ENCODE data around the gene SLC25A48. TPM values are rescaled to one million over a fixed set of nuclear protein-coding genes. Genes with fewer than 3 reads are reported as not detected.

Gene SLC25A48
- total RNA-seq, 2 experiments from 2014 or later = not detected

- POLR2A ChIA-PET = no interaction called here
Measured at GRCh38 chr5:135881819-135882218, 47.4 kb downstream of the SLC25A48 start.

GRCh38 chr5:135883026-135883425, 48.6 kb downstream of the SLC25A48 start:
- peaks cover 7% of the 10 kb centered on the region for H3K4me1 ChIP-seq (ENCODE audit: insufficient read depth, low read length)
- H3K27ac ChIP-seq (ENCODE audit: low read depth in 1 of 2, low read length in 2 of 2) = no peak overlapping the region
- H3K36me3 ChIP-seq (ENCODE audit: insufficient read depth, low read length) = no peaks in the 10 kb centered on the region
- H3K27me3 ChIP-seq (ENCODE audit: control insufficient read depth in 1 of 2, insufficient read depth in 2 of 2, low read length in 2 of 2) = peaks cover 9 to 10% of the 10 kb centered on the region in 2 experiments
- ATAC-seq (ENCODE audit: poor library complexity) (no peak), DNase-seq (no peak)
- TF ChIP-seq CTCF (IDR thresholded peaks at IDR 0.05) = no peak
- Mint-ChIP-seq H3K4me3 (no peak overlapping the region), H3K27me3 (peaks cover 46% of the 10 kb centered on the region), H3K4me1 (ENCODE audit: low read depth) (peaks cover 9% of the 10 kb centered on the region), H3K27ac (no peak overlapping the region), H3K36me3 (ENCODE audit: low read depth) (no peaks in the 10 kb centered on the region), H3K9me3 (no peaks in the 10 kb centered on the region)
- ChIA-PET CTCF (no interaction called here), POLR2A (no interaction called here)
- peaks cover 0 to 7% of the 10 kb centered on the region in 2 experiments for H3K9me3 ChIP-seq (ENCODE audit: control insufficient read depth in 1 of 2, insufficient read depth in 1 of 2, low read length in 2 of 2)
- H3K4me3 ChIP-seq (ENCODE audit: low read length) = no peak overlapping the region
- intact Hi-C loops (cut with DNase I, micrococcal nuclease) = no loop called here

More at GRCh38 chr5:135881819-135882218, 47.4 kb downstream of the SLC25A48 start:
- Mint-ChIP-seq H3K27ac (no peak overlapping the region), H3K36me3 (ENCODE audit: low read depth) (no peaks in the 10 kb centered on the region), H3K9me3 (no peaks in the 10 kb centered on the region), H3K4me1 (ENCODE audit: low read depth) (no peaks in the 10 kb centered on the region), H3K27me3 (peaks cover 46% of the 10 kb centered on the region), H3K4me3 (no peak overlapping the region)
- peaks cover 0 to 7% of the 10 kb centered on the region in 2 experiments for H3K9me3 ChIP-seq (ENCODE audit: control insufficient read depth in 1 of 2, insufficient read depth in 1 of 2, low read length in 2 of 2)
- ATAC-seq (ENCODE audit: poor library complexity) = no peak
- intact Hi-C loops (cut with DNase I, micrococcal nuclease) = no loop called here
- H3K36me3 ChIP-seq (ENCODE audit: insufficient read depth, low read length) = no peaks in the 10 kb centered on the region
- no peak overlapping the region for H3K4me3 ChIP-seq (ENCODE audit: low read length)
- H3K27ac ChIP-seq (ENCODE audit: low read depth in 1 of 2, low read length in 2 of 2) = no peak overlapping the region
- TF ChIP-seq CTCF (IDR thresholded peaks at IDR 0.05) = no peak
- H3K4me1 ChIP-seq (ENCODE audit: insufficient read depth, low read length) = no peaks in the 10 kb centered on the region
- CTCF ChIA-PET = no interaction called here
- H3K27me3 ChIP-seq (ENCODE audit: control insufficient read depth in 1 of 2, insufficient read depth in 2 of 2, low read length in 2 of 2) = peaks cover 9 to 12% of the 10 kb centered on the region in 2 experiments
- DNase-seq = no peak

- Histone ChIP-seq H3K27ac (ENCODE audit: low read depth in 1 of 2, low read length in 2 of 2) (no peak overlapping the region), H3K36me3 (ENCODE audit: insufficient read depth, low read length) (no peaks in the 10 kb centered on the region), H3K4me1 (ENCODE audit: insufficient read depth, low read length) (peaks cover 8% of the 10 kb centered on the region), H3K4me3 (ENCODE audit: low read length) (no peak overlapping the region), H3K27me3 (ENCODE audit: control insufficient read depth in 1 of 2, insufficient read depth in 2 of 2, low read length in 2 of 2) (peaks cover 9 to 10% of the 10 kb centered on the region in 2 experiments), H3K9me3 (ENCODE audit: control insufficient read depth in 1 of 2, insufficient read depth in 1 of 2, low read length in 2 of 2) (peaks cover 0 to 7% of the 10 kb centered on the region in 2 experiments)
- Mint-ChIP-seq H3K4me1 (ENCODE audit: low read depth) (peaks cover 10% of the 10 kb centered on the region), H3K27me3 (peaks cover 46% of the 10 kb centered on the region), H3K36me3 (ENCODE audit: low read depth) (no peaks in the 10 kb centered on the region), H3K27ac (no peak overlapping the region), H3K4me3 (no peak overlapping the region), H3K9me3 (no peaks in the 10 kb centered on the region)
- ChIA-PET POLR2A (no interaction called here), CTCF (no interaction called here)
- DNase-seq (no peak), ATAC-seq (ENCODE audit: poor library complexity) (no peak)
- no peak for TF ChIP-seq CTCF (IDR thresholded peaks at IDR 0.05)
- intact Hi-C loops (cut with DNase I, micrococcal nuclease) = no loop called here
Measured at GRCh38 chr5:135883441-135883840, 49.0 kb downstream of the SLC25A48 start.
